Fibroblast of lung (primary cell): ENCODE measurements around the gene MBOAT1. TPM values are rescaled to one million over a fixed set of nuclear protein-coding genes. Genes with fewer than 3 reads are reported as not detected.
"Not testable (repeated sequence)": the region's sequence is repeated elsewhere in the genome, so short reads cannot be mapped to it uniquely, and the experiment has no call there.

Experiments
- DNase-seq, 2 donors: peaks; one replicate each; pipeline versions ENCODE4 v3.0.0 to v3.0.0-alpha.2; 2010; ENCODE audit warnings: low read depth in 2 of 2
- H2AFZ ChIP-seq: 2 replicates; pipeline ENCODE4 v1.5.1; 2012; ENCODE audit warnings: low read length, control low read depth, inconsistent platforms
- H3K27ac ChIP-seq: 2 replicates; pipeline ENCODE4 v1.5.1; 2011; ENCODE audit warnings: low read length, control low read depth; ENCODE audit not compliant: insufficient read depth
- H3K27me3 ChIP-seq: 2 replicates; pipeline ENCODE4 v1.5.1; 2011; ENCODE audit warnings: mild to moderate bottlenecking, low read length; ENCODE audit not compliant: control insufficient read depth, insufficient read depth
- H3K36me3 ChIP-seq: 2 replicates; pipeline ENCODE4 v1.5.1; 2011; ENCODE audit warnings: low read length; ENCODE audit not compliant: control insufficient read depth, insufficient read depth
- H3K4me1 ChIP-seq: 2 replicates; pipeline ENCODE4 v1.5.1; 2011; ENCODE audit warnings: low read length; ENCODE audit not compliant: control insufficient read depth, insufficient read depth; ENCODE audit errors: extremely low read depth
- H3K4me2 ChIP-seq: 2 replicates; pipeline ENCODE4 v1.5.1; 2011; ENCODE audit warnings: low read length, control low read depth; ENCODE audit not compliant: insufficient read depth; ENCODE audit errors: extremely low read depth
- H3K4me3 ChIP-seq, 4 experiments: fragments of 200-600 bp in 1 of 4; sonication (generic) in 1 of 4; replicated peaks in 1 of 4; 2 replicates each; pipeline ENCODE4 v1.5.1; 2011 to 2016; ENCODE audit warnings: low read length in 4 of 4, low read depth in 3 of 4, mild to moderate bottlenecking in 3 of 4, control low read depth in 2 of 4, inconsistent platforms in 1 of 4, mixed read lengths in 1 of 4; ENCODE audit not compliant: insufficient read depth in 1 of 4; ENCODE audit errors: control extremely low read depth in 1 of 4
- H3K79me2 ChIP-seq: 2 replicates; pipeline ENCODE4 v1.5.1; 2012; ENCODE audit warnings: mild to moderate bottlenecking, low read length, inconsistent platforms; ENCODE audit not compliant: control insufficient read depth, insufficient read depth
- H3K9ac ChIP-seq: 2 replicates; pipeline ENCODE4 v1.5.1; 2011; ENCODE audit warnings: mild to moderate bottlenecking, low read length, control low read depth; ENCODE audit not compliant: insufficient read depth
- H3K9me3 ChIP-seq: 2 replicates; pipeline ENCODE4 v1.5.1; 2012; ENCODE audit warnings: low read depth, low read length; ENCODE audit not compliant: control insufficient read depth, insufficient read depth
- H4K20me1 ChIP-seq: 2 replicates; pipeline ENCODE4 v1.5.1; 2011; ENCODE audit warnings: low read length; ENCODE audit not compliant: control insufficient read depth, insufficient read depth; ENCODE audit errors: extremely low read depth
- CTCF ChIP-seq, 2 donors: IDR thresholded peaks in 1 of 2; conservative IDR thresholded peaks in 1 of 2; 1 replicate in 1 of 2; 2 replicates in 1 of 2; pipeline ENCODE4 v1.5.1; 2011 to 2012; ENCODE audit warnings: low read length in 2 of 2, control low read depth in 1 of 2, inconsistent platforms in 1 of 2, low read depth in 1 of 2, mild to moderate bottlenecking in 1 of 2
- EZH2 ChIP-seq: IDR thresholded peaks from 2 replicates; pipeline ENCODE4 v1.5.1; 2012; ENCODE audit warnings: low read length, control low read depth, mild to moderate bottlenecking; ENCODE audit errors: missing control alignments
- polyA plus RNA-seq, 2 donors: library from polyadenylated mRNA; depleted of rRNA in 1 of 2; stranded (reverse) in 1 of 2; unstranded in 1 of 2; fragments of >200 nt; gene quantifications; 2 replicates each; pipeline ENCODE4 v1.2.1, GENCODE V29; 2011 to 2012; ENCODE audit warnings: missing spikeins in 1 of 2
- total RNA-seq: library from RNA; depleted of rRNA; stranded (reverse); fragments of >200 nt; gene quantifications from 2 replicates; pipeline ENCODE4 v1.2.1, GENCODE V29; 2014

The MBOAT1 gene
- total and polyA plus RNA-seq, 2 donors (not counting 1 experiment from before 2014, with no cell fraction given), result 3.1 to 6.6 TPM

- H3K4me2 ChIP-seq, result no peak overlapping the region
- H3K79me2 ChIP-seq, result no peaks in the 10 kb centered on the region
- H3K4me1 ChIP-seq, result no peaks in the 10 kb centered on the region
- TF ChIP-seq CTCF (conservative IDR thresholded peaks at IDR 0.05 in 1 of 2, IDR thresholded peaks at IDR 0.05 in 1 of 2; ENCODE audit: low read depth in 1 of 2, low read length in 2 of 2) (no peak), EZH2 (no peak)
- no peaks in the 10 kb centered on the region for H3K36me3 ChIP-seq
- no peaks in the 10 kb centered on the region for H3K27me3 ChIP-seq
- H3K9ac ChIP-seq, result no peak overlapping the region
- no peaks in the 10 kb centered on the region for H3K9me3 ChIP-seq
- no peak overlapping the region for H2AFZ ChIP-seq
- H3K4me3 ChIP-seq, result no peak overlapping the region
- H4K20me1 ChIP-seq, result no peaks in the 10 kb centered on the region
- DNase-seq, result no peak
- no peak overlapping the region for H3K27ac ChIP-seq
These were observed 64.8 kb downstream of the MBOAT1 start for GRCh38 chr6:20147469-20147868.

- not testable (repeated sequence) for H3K79me2 ChIP-seq, H3K4me1 ChIP-seq, DNase-seq, H3K9ac ChIP-seq, H3K4me3 ChIP-seq, H4K20me1 ChIP-seq, H3K4me2 ChIP-seq, H2AFZ ChIP-seq, H3K36me3 ChIP-seq, H3K27ac ChIP-seq, H3K9me3 ChIP-seq, H3K27me3 ChIP-seq
These were observed 65.4 kb downstream of the MBOAT1 start for GRCh38 chr6:20146831-20147230.

GRCh38 chr6:20146291-20146690 is 66.0 kb downstream of the MBOAT1 start:
- DNase-seq, result no peak
- Histone ChIP-seq H3K36me3 (no peaks in the 10 kb centered on the region), H4K20me1 (no peaks in the 10 kb centered on the region), H3K79me2 (no peaks in the 10 kb centered on the region), H3K4me2 (no peak overlapping the region), H3K9ac (no peak overlapping the region), H3K27me3 (no peaks in the 10 kb centered on the region), H3K27ac (no peak overlapping the region), H3K9me3 (no peaks in the 10 kb centered on the region), H2AFZ (no peak overlapping the region), H3K4me3 (no peak overlapping the region), H3K4me1 (no peaks in the 10 kb centered on the region)
- no peak for TF ChIP-seq CTCF (conservative IDR thresholded peaks at IDR 0.05 in 1 of 2, IDR thresholded peaks at IDR 0.05 in 1 of 2; ENCODE audit: low read depth in 1 of 2, low read length in 2 of 2)
- TF ChIP-seq EZH2, result no peak
